WTC11 (cell line): ENCODE results near the gene KIF6. TPM values are rescaled to one million over a fixed set of nuclear protein-coding genes. Genes with fewer than 3 reads are reported as not detected.

Experiments used
- ATAC-seq: fragments of 200-7000 bp; cut with Tn5 transposase; 2 replicates; pipeline ENCODE4 v1.10.0; 2021; ENCODE audit warnings: mild to moderate bottlenecking, moderate library complexity
- CTCF ChIA-PET: fragments of 300-600 bp; sonication (Branson Sonifier 250); formaldehyde crosslinking; loops from one replicate; lab custom pipeline; 2021; ENCODE audit warnings: antibody characterized with exemption; lab: Charles Lee
- POLR2A ChIA-PET: fragments of 350-600 bp; sonication (Branson Sonifier 250); formaldehyde crosslinking; loops from one replicate; lab custom pipeline; 2021; ENCODE audit warnings: antibody characterized with exemption; lab: Charles Lee
- DNase-seq: peaks from one replicate; pipeline ENCODE4 v3.0.0; 2021; ENCODE audit warnings: low spot score
- H3K27ac Mint-ChIP-seq: 2 replicates; pipeline ENCODE4 v1.8.0; 2021; ENCODE audit warnings: mixed read lengths
- H3K27me3 Mint-ChIP-seq: 2 replicates; pipeline ENCODE4 v1.8.0; 2021; ENCODE audit warnings: low read depth, mild to moderate bottlenecking, moderate library complexity, mixed read lengths
- H3K36me3 Mint-ChIP-seq: 2 replicates; pipeline ENCODE4 v1.8.0; 2021; ENCODE audit warnings: mixed read lengths
- H3K4me1 Mint-ChIP-seq: 2 replicates; pipeline ENCODE4 v1.8.0; 2022; ENCODE audit warnings: mixed read lengths
- H3K4me3 Mint-ChIP-seq: 2 replicates; pipeline ENCODE4 v1.8.0; 2021; ENCODE audit warnings: mild to moderate bottlenecking, moderate library complexity, mixed read lengths
- H3K9me3 Mint-ChIP-seq: 2 replicates; pipeline ENCODE4 v1.8.0; 2021; ENCODE audit warnings: mixed read lengths
- AR ChIP-seq: fragments of 250-450 bp; sonication (Bioruptor Pico); IDR thresholded peaks from 2 replicates; pipeline ENCODE4 v1.9.0; 2021; ENCODE audit warnings: mild to moderate bottlenecking
- ATF3 ChIP-seq: sonication (generic); formaldehyde crosslinking; conservative IDR thresholded peaks from 2 replicates; pipeline ENCODE4 v1.8.1; 2022; ENCODE audit warnings: mild to moderate bottlenecking, missing genetic modification reagents
- CDX4 ChIP-seq: fragments of 250-450 bp; sonication (Bioruptor Pico); IDR thresholded peaks from 2 replicates; pipeline ENCODE4 v1.9.0; 2021; ENCODE audit warnings: moderate library complexity, mild to moderate bottlenecking, inconsistent platforms, borderline replicate concordance
- CTCF ChIP-seq: fragments of 200-600 bp; IDR thresholded peaks from 2 replicates; pipeline ENCODE4 v1.8.0; 2022; ENCODE audit warnings: antibody characterized with exemption
- ELF4 ChIP-seq: sonication (generic); formaldehyde crosslinking; IDR thresholded peaks from 2 replicates; pipeline ENCODE4 v1.8.1; 2022; ENCODE audit warnings: low read depth, mild to moderate bottlenecking, moderate library complexity, missing genetic modification reagents
- EMX1 ChIP-seq: fragments of 250-450 bp; sonication (Bioruptor Pico); IDR thresholded peaks from 2 replicates; pipeline ENCODE4 v1.8.0; 2021; ENCODE audit warnings: mild to moderate bottlenecking
- GTF2I ChIP-seq: fragments of 250-450 bp; sonication (Bioruptor Pico); conservative IDR thresholded peaks from 2 replicates; pipeline ENCODE4 v1.4.0; 2021; ENCODE audit warnings: mild to moderate bottlenecking
- IRF1 ChIP-seq: sonication (generic); formaldehyde crosslinking; IDR thresholded peaks from 2 replicates; pipeline ENCODE4 v1.8.0; 2023; ENCODE audit warnings: missing genetic modification reagents
- KAT7 ChIP-seq: sonication (generic); formaldehyde crosslinking; IDR thresholded peaks from 2 replicates; pipeline ENCODE4 v1.8.1; 2023; ENCODE audit warnings: missing genetic modification reagents, mild to moderate bottlenecking, borderline replicate concordance
- MAX ChIP-seq: sonication (generic); formaldehyde crosslinking; IDR thresholded peaks from 2 replicates; pipeline ENCODE4 v1.8.0; 2022; ENCODE audit warnings: mild to moderate bottlenecking, missing genetic modification reagents
- NFATC4 ChIP-seq: fragments of 250-450 bp; sonication (Bioruptor Pico); IDR thresholded peaks from 2 replicates; pipeline ENCODE4 v1.9.0; 2021; ENCODE audit warnings: mild to moderate bottlenecking
- NFE2L1 ChIP-seq: sonication (generic); formaldehyde crosslinking; IDR thresholded peaks from 2 replicates; pipeline ENCODE4 v1.8.1; 2023; ENCODE audit warnings: missing genetic modification reagents
- SMAD3 ChIP-seq: sonication (generic); formaldehyde crosslinking; IDR thresholded peaks from 2 replicates; pipeline ENCODE4 v1.8.0; 2022; ENCODE audit warnings: missing genetic modification reagents, mild to moderate bottlenecking, borderline replicate concordance
- STAT6 ChIP-seq: sonication (generic); formaldehyde crosslinking; conservative IDR thresholded peaks from 2 replicates; pipeline ENCODE4 v1.8.1; 2023; ENCODE audit warnings: mild to moderate bottlenecking, low read depth, missing genetic modification reagents, moderate library complexity
- ZNF232 ChIP-seq: sonication (generic); formaldehyde crosslinking; IDR thresholded peaks from 2 replicates; pipeline ENCODE4 v1.8.0; 2022; ENCODE audit warnings: mild to moderate bottlenecking, missing genetic modification reagents
- ZNF263 ChIP-seq: sonication (generic); formaldehyde crosslinking; IDR thresholded peaks from 2 replicates; pipeline ENCODE4 v1.8.1; 2022; ENCODE audit warnings: low read depth, mild to moderate bottlenecking, moderate library complexity, missing genetic modification reagents
- ZNF396 ChIP-seq: fragments of 250-450 bp; sonication (Bioruptor Pico); IDR thresholded peaks from 2 replicates; pipeline ENCODE4 v1.8.0; 2021; ENCODE audit warnings: mild to moderate bottlenecking, moderate library complexity, borderline replicate concordance
- ZNF425 ChIP-seq: fragments of 250-450 bp; sonication (Bioruptor Pico); conservative IDR thresholded peaks from 2 replicates; pipeline ENCODE4 v1.9.0; 2021; ENCODE audit warnings: mild to moderate bottlenecking
- ZNF512 ChIP-seq: sonication (generic); formaldehyde crosslinking; IDR thresholded peaks from 2 replicates; pipeline ENCODE4 v1.8.1; 2022; ENCODE audit warnings: missing genetic modification reagents, borderline replicate concordance
- ZNF671 ChIP-seq: fragments of 250-450 bp; sonication (Bioruptor Pico); IDR thresholded peaks from 2 replicates; pipeline ENCODE4 v1.8.0; 2021; ENCODE audit warnings: mild to moderate bottlenecking
- total RNA-seq: library from RNA; stranded (reverse); gene quantifications from 3 replicates; pipeline ENCODE4 v1.2.3, GENCODE V29; 2021

KIF6 gene
- total RNA-seq, 1 experiment from 2014 or later, result 0.57 TPM

GRCh38 chr6:39294899-39295298, 430.3 kb downstream of the KIF6 start (continued):
- TF ChIP-seq MAX (no peak), SMAD3 (CRISPR knock-in tag) (no peak), ELF4 (no peak), ZNF396 (CRISPR knock-in tag) (no peak)
- TF ChIP-seq, all 79 proteins: peak for 0

- peaks cover 48% of the 10 kb centered on the region for H3K4me1 Mint-ChIP-seq
- H3K4me3 Mint-ChIP-seq, result no peak overlapping the region
- TF ChIP-seq NFE2L1, result no peak
- no peak for TF ChIP-seq EMX1
- TF ChIP-seq STAT6 (CRISPR knock-in tag), result no peak
- TF ChIP-seq ZNF425 (CRISPR knock-in tag), result no peak
- no peak for TF ChIP-seq ELF4
- TF ChIP-seq ZNF671 (CRISPR knock-in tag), result no peak
- TF ChIP-seq ZNF512 (CRISPR knock-in tag), result no peak
- TF ChIP-seq ZNF396 (CRISPR knock-in tag), result no peak
- TF ChIP-seq KAT7 (CRISPR knock-in tag), result no peak
- no peak for TF ChIP-seq CTCF
- TF ChIP-seq ZNF232, result no peak
- DNase-seq (no peak), ATAC-seq (no peak)
- peaks cover 7% of the 10 kb centered on the region for H3K27me3 Mint-ChIP-seq
- peaks cover 4% of the 10 kb centered on the region; the same call in 1 of the 2 replicates for H3K9me3 Mint-ChIP-seq
- H3K36me3 Mint-ChIP-seq, result no peaks in the 10 kb centered on the region
- no peak overlapping the region for H3K27ac Mint-ChIP-seq
- ChIA-PET CTCF (interaction anchor here (0.7 to 1.7 kb wide), 3 partner anchors 9 to 297 kb away, joined by 3 to 4 read pairs (median 4); no protein-coding TSS in a partner anchor), POLR2A (no interaction called here)
Observed at GRCh38 chr6:39294133-39294532, 431.1 kb downstream of the KIF6 start.

GRCh38 chr6:39292637-39293036, 432.6 kb downstream of the KIF6 start:
- CTCF ChIA-PET, result interaction anchor here (1.3 to 3.2 kb wide), 2 partner anchors 10 to 21 kb away, joined by 3 to 31 read pairs; no protein-coding TSS in a partner anchor
- TF ChIP-seq AR (no peak), ZNF263 (CRISPR knock-in tag) (no peak), IRF1 (CRISPR knock-in tag) (no peak), NFATC4 (CRISPR knock-in tag) (no peak), CDX4 (no peak), GTF2I (no peak), ATF3 (CRISPR knock-in tag) (no peak), MAX (no peak)

More at GRCh38 chr6:39292637-39293036, 432.6 kb downstream of the KIF6 start:
- DNase-seq, result no peak
- Mint-ChIP-seq H3K4me3 (no peak overlapping the region), H3K9me3 (peaks cover 7% of the 10 kb centered on the region; the same call in 1 of the 2 replicates), H3K27me3 (peaks cover 12% of the 10 kb centered on the region), H3K27ac (no peak overlapping the region), H3K36me3 (no peaks in the 10 kb centered on the region), H3K4me1 (peaks cover 54% of the 10 kb centered on the region)
- POLR2A ChIA-PET, result no interaction called here
- no peak for ATAC-seq
